HG03342 (cell line): ENCODE measurements around the gene ABCA4.

ENCODE experiments used
- ATAC-seq: cut with Tn5 transposase; IDR thresholded peaks from one replicate; pipeline ENCODE4 v1.9.1; 2021; ENCODE audit warnings: mild to moderate bottlenecking, moderate library complexity; ENCODE audit not compliant: unreplicated experiment

Gene ABCA4

DNA sequence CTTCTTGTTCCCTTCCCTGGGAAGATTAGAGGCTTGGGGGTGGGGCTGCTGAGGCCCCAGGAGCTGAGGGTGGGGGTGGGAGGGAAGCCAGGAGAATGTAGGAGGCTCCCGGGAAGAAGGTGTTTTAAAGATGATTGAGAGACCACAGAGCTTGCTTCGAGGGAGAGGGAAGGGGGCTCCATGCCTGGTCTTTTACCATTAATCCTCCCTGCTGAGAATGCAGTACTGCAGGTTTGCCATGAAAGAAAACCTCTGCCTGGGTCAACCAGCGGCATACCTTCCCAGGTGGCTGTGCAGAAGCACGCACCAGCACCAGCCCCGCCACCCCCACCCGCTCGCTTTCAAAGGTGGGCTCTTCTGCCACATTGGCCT is 15.4 kb downstream of the ABCA4 start:
- no peak for ATAC-seq

DNA sequence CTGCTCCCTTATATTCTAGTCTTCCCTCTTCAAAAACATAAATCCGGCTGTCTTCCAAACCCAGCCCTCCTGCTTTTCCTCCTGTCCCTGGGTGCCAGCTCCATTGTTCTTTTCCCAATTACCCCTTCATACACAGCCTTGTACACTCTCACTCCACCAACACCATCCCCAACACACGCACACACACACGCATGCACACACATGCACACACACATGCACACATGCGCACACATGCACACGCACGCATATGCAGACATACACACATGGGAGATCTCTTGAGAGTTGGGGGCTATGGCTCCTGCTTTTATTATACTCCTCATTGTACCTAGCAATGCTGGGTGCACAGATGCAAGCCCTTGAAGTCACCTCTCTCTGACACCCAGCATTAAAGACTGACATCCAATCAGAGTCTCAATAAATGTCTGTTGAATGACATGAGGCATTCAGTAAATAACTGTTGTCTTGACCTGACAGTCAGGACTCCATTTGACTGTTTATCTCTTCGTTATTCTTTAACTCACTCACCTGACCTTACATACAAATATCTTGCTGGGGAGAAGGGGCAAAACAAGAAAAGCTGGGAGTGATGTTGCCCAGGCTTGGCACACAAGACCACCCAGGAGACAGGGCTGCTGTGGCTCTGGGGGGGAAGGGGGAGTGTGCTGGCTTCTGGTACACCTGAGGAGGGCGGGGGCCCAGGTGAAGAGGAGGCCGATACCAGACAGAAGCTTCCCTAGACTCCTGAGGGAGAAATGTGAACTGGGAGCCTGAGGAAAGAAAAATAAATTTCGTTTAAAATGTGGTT is 16.0 kb downstream of the ABCA4 start:
- ATAC-seq, result no peak

DNA sequence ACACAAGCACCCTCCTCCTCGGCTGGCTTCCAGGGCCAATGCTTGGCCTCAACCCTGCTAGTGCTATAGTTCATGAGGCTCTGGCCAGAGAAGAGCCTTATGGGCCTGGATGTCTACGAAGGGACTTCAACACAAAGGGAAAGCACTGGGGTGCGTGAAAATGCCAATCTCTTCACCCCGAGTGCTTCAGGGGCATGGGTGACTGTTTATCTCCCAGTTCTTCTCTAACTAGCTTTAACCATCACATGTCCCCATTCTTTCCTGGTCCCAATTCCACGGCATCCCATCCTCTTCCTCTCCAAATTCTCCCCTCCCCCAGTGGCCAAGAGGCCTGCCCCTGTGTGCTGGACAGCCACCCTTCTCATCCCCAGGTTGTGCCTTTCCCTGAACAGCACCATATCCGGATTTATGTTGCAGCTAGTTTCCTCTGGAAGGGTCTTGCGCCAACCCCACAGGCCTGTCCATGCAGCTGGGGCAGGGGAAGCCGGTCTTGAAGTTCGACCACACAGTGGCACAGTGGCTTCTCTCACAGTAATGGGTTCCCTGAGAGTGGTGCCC is 16.7 kb downstream of the ABCA4 start:
- no peak for ATAC-seq

DNA sequence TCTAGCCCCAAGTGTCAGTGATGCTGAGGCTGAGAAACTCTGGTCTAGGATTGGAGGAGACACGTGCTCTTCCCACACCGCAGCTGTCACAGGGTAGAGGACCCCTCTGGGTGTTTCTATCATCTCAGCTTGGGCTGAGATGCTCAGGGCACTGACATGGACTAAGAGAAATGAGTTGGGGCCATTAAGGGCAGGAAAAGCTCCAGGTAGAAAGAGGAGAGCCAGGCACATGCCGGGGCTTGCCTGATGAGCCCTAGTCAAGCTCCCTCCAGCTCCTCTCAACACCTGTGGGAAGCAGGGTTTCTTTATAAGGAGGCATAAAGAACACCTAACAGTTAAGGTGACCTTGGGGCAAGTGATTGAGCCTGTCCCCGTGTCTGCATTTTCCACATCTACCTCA is 17.3 kb downstream of the ABCA4 start:
- ATAC-seq, result no peak

DNA sequence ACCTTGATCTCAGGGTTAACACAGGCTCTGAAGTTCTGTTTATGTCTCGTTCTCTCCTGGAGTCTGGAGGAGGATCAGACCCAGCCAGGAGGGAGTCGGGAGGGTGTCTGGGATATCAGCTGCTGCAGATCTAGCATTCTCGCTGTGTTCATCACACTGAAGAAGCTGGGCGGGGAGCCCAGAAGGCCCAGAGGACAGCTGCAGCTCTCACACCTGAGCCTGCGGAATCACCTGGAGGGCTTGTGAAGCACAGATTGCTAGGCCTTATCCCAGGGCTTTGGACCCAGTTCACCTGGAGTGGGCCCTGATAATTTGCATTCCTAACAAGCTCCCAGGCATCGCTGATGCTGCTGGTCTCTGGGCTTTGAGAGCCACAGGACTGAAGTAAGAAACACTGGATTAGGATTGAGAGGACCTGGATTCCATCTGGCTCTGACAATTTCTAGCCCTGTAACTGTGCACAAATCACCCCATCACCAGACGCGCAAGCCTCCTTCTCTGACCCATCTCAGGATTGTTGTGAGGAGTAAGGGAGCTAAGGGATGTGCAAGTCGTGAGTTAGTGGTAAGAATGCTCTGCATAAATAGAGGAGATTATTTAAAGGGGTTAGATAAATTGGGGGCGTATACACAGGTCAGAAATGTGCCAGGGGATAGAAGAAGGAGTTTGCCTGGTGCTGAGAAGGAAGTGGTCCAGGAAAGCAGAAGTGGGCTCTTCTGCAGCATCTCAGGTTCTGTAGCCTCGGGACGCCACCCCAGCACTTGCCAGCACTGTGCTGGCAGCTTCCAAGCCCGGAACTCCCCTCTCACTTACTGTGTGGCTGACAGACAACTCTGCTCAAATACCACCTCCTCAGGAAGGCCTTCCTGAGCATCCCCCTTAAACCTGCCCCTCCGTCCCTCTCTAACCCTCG is 19.1 kb downstream of the ABCA4 start:
- no peak for ATAC-seq

DNA sequence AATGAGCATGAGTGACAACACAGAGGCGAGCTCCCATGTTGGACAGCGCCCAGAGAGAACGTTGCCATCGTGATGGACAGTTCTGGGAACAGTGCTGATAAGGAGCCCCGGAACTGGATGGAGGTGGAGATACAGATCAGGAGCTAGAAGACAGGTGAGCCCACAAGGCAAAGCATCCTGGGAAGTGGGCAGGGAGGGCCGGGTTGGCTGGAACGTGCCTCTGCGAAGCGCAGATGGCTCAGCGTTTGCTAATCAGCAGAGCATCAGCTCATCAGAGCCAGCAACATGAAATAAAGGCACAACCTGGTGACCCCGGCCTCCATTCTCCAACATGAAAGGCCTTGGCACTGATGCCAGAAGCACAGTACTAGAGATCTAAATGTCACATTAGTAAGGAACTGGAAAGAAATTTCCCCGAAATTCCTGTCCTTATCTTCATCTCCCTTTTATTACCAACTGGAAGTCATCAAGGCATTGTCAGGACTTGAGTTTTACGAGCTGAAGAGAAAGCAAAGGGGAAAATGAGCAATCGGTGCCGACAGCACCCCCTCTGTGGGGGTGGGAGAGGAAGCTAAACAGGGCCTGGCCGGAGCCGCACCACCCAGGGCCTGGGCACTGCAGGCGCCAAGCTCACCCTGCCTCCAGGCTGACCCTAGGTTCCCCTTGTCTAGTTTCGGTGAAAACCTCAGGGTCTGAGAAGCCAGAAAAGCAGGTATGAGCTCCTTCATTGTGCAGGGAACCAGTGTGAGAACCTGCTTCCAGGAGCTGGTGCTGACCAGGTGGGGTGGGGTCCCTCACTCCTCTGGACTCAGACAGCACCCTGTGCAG is 19.9 kb downstream of the ABCA4 start:
- ATAC-seq, result no peak

DNA sequence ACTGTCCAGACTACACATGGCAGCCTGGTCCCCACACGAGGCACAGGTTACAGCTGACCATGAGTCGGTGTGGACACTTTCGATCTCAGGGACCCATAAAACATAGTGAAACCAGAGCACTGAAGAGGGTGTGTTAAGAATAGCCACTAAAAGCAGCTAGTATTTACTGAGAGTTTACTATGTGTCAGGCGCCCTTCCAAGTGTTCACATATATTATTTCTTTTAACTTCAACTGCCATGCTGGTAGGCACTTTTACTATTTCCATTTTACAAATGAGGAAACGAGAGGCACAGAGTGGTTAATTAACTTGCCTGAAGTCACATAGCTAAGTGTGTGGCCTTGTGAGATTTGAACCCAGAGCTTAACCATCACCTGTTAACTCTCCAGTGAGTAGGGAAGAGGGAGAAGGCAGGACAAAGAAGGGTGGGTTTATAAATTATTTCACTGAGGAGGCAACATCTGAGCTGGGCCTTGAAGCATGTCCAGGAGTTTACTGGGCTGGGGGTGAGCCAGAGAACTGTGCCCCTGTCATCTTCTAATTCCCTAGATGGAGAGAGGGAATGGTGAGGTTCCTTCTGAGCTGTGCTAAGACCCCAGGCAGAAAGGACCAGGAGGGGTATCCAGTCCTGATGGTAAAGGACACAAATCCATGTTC is 20.7 kb downstream of the ABCA4 start:
- no peak for ATAC-seq

DNA sequence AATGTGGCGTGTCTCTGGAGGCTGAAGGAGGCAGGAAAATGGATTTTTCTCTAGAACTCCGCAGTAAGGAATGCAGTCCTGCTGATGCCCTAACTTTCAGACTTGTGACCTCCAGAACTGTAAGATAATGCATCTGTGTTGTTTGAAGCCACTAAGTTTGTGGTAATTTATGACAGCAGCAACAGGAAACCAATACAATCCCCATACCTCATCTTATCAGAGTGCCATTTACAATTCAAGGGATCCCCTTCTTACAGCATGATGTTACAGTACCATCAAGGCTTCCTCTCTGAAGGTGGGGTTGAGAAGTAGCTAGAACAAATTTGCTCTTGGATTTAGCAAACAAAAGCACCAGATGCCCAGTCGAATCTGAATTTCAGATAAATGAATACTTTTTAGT is 21.6 kb downstream of the ABCA4 start:
- ATAC-seq, result no peak

DNA sequence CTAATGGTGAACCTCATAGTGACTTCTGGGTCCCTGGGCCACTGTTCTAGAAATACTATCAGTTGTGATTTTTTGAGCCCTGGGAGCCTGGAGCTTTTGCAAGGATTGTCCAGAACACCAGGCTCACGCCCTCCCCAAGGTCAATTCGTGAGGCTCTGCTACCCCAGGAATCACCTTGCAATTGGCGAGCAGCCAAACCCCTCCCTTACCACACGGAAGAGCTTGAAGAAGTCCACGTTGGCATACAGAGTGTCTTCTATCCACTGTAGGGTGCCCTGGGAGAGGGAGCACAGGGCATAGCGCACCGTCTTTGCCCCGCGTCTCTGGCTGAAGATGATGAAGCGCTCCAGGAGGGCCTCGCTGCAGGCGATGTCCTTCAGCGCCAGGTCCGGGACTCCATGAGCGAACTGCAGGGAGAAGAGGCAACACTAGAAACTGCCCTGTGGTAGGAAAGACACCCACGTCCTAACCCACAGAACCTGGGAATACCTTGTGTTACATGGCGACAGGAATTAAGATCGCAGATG is 22.3 kb downstream of the ABCA4 start:
- no peak for ATAC-seq

DNA sequence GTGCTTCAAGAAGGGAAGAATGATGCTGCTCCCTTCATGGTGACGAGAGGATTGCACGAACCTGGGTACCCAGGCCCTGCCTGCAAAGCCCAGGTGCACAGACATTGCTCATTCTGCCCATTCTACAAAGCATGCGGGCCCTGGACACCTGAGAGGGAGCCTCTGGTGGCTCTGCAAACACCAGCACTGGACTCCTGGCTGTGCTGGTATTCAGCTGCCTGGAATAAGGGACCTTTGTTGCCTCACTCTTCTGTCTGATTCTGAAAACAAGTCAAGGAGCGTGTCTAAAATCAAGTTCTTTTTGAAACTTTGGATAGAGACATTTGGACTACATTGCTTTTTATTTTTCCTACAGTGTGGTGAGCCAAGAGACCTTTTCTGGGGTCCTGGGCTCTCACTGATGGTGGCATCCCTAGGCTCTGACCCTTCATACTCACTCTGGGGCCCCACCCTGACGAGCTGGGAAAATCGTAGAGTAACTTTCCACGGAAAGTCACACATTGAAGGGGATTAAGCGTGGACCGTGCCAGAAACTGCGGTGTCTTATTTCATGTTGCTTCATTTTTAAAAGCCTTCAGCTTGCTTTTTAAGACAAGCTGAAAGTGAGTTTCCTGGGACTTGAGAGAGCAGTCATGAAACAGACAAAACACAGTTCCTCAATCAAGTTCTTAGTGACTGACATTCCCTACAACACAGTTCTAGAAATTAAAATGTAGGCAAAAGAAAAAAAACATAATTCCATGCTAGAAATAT is 24.0 kb downstream of the ABCA4 start:
- ATAC-seq, result no peak

DNA sequence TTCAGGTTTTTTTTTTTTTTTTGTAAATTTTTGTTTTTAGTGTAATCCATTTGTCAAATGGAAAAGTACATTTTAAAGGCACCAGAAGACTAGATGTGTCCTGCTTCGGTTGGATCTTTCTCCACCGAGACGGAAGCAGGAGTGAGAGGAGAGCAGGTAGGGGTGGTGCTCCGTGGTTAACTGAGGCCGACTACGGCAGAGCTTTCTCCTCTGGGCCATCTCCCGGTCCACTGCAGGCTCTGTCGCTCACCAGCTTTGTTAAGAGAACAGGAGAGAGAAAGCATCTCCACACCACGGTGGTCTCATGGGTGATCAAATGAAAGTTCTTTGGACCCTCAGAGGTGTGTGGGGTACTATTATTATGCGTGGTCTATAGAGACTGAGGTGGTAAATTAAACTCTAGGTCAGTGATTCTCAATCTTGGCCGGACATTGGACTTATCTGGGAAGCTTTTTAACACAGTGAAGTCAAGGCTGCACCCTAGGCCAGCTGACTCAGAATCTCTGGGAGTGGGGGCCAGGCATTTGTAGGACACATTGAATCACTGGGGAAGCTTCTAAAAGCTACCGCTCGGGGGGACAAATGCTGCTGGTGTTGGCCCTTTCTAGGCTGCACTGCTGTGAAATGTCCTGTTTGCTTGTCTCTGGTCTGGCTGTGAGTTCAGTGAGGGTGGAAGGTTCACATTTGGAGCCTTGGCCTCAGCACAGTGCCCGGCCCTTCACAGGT is 25.0 kb downstream of the ABCA4 start:
- ATAC-seq, result no peak

DNA sequence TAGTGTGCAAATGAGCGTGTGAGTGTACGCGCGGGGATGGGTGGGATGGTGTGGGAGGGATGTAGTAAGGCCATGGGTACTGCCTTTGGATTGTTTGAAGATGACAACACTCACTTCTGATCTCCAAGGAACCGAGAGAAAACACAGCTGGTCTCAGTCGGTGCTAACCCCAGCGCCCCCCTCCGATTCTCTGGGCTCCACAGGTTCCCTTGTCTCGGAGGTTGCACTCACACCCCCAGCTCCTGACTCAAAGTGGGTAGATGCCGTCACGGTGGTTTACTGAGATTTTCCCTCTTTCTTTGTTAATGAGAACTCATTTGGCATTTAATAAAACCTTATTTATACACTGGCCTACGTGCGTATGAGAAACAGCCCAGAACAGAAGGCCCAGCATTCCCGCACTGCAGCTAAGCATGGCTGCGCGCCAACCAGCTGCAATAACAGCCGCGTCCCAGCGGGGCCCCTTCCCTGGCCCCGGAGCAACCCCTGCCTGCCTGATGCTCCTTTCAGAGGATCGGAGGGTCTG is 25.8 kb downstream of the ABCA4 start:
- no peak for ATAC-seq

DNA sequence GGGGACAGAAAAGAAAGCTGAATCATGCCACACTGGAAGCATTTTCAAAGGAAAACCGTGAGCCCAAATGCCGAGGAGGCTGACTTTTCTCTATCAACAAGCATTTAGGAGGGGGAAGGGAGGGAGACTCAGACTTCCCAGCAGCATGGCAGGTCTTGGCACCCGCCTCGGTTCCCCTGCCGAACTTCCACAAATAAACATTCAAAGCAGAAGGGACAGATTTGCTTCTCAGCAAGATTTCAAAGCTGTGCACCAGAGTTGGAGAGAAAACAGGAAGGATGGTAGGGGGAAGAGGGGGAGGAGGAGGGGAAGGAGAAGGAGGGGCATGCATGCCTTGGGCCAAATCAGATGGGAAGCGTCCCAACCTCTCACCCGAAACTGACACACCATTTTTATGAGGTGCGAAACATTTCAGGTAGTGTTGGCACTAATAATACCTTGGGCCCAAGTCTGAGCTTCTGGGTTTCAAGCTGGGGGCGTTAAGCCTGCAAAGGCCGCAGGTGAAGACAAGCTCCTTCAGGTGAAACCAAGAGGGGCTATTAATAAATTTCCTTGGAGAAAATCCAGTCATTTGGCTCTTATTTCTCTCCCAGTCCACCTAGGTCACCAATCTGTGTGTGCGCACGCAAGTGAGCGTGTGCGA is 26.4 kb downstream of the ABCA4 start:
- no peak for ATAC-seq

DNA sequence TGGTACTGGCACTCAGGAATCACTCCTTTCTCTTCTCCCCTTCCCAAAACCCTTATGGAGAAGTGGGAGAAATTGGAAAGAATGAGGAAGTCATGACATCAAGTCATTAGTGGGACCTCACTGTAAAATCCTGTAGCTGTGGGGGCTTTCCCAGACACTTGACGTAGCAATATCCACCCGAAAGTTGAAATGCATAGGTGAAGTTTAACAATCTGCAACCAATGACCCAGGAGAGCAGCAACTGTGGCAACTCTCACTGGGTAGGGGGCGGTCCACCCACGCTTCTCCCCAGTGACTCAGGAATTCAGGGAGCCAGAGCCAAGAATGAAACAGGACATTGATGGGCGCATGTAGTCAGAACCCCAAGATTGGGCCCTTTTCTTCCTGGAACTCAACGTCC is 27.0 kb downstream of the ABCA4 start:
- no peak for ATAC-seq

DNA sequence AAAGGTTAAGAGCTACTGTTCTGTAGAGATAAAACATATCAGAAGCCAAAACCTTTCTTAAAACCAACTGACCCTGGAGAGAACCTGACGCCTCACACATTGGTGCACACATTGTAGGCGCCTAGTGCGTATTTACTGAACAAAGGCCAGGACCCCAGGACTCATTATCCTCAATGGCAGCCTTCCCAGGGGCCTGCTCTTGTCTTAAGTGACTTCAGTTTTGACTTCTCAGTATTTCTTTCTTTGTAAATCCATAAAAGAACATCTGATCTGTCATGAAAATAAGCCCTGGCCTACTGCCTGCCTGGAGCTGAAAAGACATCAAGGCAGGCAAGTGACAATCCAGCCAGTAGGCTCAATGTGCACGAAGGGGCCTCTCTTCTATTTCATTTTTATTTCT is 27.6 kb downstream of the ABCA4 start:
- no peak for ATAC-seq

DNA sequence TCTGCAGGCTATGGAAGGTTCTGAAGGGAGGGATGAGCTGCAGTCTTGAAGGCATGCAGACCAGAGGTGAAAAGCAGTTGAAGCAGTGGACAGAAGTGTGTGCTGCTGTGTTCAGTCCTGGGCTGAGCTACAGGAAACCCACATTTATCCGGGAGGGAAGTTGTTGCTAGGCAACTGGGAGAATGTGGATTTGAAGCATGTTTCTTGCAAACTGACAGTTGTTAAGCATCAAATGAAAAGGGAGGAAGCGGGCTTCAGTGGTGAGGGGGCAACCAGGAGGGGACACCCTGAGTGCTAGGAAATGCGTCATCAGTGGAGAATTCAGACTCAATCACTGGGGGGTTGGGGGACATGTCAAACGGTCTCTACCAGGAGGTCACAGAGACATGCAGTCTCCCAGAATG is 28.7 kb downstream of the ABCA4 start:
- ATAC-seq, result no peak

DNA sequence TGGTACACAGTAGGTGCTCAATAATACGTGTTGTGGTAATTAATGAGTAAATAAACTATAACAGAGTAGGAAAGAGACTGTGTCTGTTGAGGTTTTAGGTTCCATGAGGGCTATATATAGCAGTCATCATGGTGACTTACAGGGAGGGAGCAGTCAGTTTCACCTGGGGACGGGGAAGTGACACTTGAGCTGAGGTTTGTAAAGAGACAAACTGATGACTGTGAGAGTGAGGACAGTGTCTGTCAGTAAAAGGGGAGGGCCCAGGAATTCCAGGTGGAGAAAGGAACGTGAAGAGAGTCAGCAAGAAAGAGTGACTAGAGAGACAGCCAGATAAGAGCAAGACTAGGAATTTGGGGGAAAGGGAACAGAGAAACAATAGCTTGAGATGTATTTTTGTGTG is 30.2 kb downstream of the ABCA4 start:
- no peak for ATAC-seq

DNA sequence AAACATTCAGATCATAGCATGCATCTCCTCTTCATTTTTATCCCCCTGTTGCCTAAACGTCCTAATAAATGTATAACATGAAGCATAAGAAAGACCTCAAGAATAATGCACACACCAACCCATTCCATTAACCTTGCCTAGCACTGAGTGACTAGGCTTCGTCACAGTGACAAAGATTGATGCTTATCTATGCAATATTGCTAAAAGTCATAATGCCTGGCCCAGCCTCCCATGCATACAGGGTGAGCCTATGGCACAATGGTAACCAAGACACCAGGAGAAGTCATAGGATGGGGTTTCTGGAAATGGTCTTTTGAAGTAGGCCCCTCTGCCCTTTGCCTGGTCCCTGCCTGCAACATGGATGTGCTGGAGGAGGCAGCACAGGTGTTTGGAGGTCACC is 33.8 kb downstream of the ABCA4 start:
- ATAC-seq, result no peak
